Astrocyte of the hippocampus (primary cell): Measurements from ENCODE around the gene NCKAP5.
A peak's percentile ranks its signal among the peaks of the same experiment; 100 is the strongest.
"Not testable (repeated sequence)": the region's sequence is repeated elsewhere in the genome, so short reads cannot be mapped to it uniquely, and the experiment has no call there.

Experiments used
- DNase-seq: peaks from one replicate; pipeline ENCODE4 v3.0.0; 2011; ENCODE audit warnings: low read depth, low spot score

NCKAP5 gene

GRCh38 chr2:132814651-132815050 is 753.6 kb downstream of the NCKAP5 start:
- DNase-seq, result no peak

DNA sequence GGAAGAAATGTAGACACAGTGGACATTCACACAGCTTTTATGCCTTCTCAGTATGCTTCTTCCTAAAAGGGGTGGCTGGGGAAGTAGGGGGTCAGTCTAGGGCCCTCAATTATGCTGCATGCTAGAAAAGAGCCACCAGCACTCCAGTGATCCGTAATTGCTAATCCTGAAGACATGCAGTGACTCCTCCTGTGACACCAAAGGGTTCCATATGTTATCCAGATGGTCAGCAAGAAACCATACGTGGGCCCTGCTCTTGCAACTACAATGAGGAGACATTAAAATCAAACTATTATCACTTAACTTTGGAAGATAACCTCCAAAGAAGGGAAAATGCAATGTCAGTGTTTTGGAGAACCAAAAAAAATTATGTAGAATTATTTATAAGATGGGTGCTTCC is 754.8 kb downstream of the NCKAP5 start:
- DNase-seq, result no peak

DNA sequence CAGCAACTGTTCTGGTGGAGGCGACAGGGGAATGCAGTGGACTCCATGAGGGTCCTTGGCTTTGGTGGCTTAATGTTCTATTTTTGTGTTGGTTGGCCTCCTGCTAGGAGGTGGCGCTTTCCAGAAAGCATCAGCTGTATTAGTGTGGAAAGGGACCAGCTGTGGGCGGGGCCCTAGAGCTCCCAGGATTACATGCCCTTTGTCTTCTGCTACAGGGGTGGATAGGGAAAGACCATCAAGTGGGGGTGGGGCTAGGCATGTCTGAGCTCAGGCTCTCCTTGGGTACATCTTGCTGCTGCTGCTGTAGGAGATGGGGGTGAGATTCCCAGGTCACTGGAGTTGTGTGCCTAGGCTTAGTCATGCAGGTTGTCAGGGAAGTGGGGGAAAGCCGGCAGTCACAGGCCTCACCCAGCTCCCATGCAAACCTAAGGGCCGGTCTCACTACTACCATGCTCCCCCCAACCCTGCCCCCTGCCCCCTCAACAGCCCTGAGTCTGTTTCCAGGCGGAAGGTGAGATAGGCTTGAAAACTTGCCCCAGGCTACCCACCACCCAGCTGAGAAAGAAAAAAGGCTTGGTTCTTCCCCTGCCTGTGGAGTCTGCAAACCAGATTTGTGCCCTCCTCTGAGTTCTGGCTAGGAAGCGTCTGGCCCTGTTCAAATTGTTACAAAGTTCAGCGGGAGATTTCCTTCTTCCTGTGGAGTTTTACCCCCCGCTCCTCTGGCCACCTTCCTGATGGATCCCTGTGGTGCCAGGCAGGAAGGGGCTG is 756.9 kb downstream of the NCKAP5 start:
- DNase-seq, result no peak

GRCh38 chr2:132809962-132810361 is 758.3 kb downstream of the NCKAP5 start:
- not testable (repeated sequence) for DNase-seq

- DNase-seq, result peak; percentile 20
Measured at GRCh38 chr2:132804051-132804450, 764.2 kb downstream of the NCKAP5 start.

DNA sequence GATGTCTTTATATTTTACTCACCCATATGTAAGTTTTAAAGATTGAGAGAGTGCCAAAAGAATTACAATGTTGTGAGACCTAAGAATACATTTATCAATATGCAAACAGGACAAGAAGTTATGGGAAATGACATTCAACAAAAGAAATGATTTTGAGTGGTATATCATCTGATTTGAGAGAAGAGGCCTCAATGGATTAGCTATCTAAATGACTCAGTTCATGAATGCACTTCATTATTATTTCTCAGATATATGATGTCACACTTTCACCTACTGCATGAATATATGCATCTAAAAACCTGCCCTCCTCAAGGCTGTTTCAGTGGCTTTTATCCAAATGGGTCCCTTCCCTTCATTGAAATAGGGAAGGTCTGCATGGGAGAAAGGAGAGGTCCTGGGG is 769.9 kb downstream of the NCKAP5 start:
- no peak for DNase-seq

DNA sequence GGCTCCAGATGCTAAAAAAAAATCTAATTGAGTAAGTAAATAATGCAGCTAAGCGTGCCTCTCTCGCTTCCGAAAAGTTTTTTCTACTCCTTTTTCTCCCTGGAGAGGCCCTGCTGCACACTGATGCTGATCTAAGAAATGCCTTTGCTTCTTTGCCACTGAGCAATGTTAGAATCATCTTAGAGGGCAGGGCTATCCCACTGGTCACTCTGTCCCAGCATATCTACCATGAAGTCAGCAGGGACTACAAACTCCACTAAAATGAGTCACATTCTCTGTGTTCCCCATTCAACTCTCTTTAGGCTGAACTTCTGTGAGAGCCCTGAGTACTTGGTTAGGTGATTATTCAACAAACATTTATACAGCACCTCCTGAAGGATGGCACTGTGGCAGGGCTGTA is 770.7 kb downstream of the NCKAP5 start:
- DNase-seq, result peak; percentile 63

DNA sequence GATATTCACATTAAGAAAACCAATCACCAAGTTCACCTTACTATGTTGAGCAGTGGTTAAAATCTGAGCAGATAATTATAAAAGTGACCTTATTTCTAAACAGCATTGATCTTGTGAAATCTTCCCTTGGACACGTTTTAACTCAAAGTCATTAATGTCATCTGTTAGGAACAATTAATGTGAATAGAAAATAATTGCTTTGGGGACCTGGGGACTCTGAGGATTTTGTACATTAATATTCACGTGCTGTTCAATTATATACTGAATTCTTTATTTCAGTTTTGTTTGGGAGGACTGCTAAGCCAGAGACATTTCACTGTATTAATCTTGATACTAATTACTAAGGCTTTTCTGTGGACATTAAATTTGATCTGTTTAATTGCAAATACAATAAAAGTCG is 771.2 kb downstream of the NCKAP5 start:
- DNase-seq, result no peak

DNA sequence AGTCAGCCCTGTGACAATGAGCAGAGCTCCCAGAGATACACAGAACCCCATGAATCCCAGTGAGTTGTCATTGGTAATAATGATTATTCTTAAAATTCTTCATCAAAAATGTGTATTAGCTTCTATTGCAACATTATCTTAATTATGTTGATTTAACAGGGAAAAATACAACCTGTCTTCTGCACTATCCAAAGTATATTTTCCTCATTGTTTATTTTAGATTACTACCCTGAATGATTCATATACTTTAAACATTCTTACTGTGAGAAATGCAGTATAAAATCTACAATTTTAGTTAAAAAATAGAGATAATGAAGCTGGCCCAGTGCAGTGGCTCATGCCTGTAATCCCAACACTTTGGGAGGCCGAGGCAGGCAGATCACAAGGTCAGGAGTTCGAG is 773.0 kb downstream of the NCKAP5 start:
- DNase-seq, result no peak

GRCh38 chr2:132793532-132793931 is 774.7 kb downstream of the NCKAP5 start:
- DNase-seq, result no peak

DNA sequence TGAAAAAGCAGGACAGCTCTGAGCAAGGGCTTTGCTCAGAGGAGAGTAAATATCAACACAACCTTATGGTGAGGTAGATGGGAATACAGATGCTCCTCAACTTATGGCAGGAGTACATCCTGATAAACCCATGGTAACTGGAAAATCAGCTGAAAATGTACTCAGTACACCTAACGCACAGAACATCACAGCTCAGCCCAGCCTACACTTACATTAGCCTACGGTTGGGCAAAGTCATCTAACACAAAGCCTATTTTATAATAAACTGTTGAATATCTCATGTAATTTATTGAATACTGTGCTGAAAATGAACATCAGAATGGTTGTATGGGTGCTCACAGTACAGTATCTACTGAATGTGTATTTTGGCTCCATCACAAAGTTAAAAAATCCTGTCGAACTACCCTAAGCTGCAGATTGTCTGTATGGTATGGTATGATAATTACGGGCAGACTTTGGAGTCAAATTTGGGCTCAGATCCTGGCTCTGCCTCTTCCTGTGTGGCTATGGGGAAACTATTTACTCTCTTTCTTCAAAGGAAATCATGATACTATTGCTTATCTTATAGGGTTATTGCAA is 778.0 kb downstream of the NCKAP5 start:
- no peak for DNase-seq

DNA sequence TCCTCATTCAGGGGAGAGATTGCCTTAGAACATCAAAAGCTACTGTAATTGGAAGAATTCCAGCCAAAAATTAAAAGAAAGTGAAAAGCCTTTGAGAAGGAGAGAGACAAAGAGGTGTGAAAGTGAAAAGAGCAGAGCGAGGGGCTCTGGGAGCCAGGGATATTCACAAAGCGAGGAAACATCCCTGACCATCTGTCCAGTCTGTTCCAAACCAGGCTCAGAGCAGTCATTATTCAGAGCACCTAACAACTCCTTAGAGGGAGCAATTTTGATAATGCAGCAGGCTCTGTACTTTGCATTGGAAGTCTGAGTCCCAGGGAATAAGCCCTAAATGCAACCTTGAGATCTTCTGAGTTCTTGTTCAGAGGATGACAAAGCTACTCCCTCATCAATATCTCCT is 779.2 kb downstream of the NCKAP5 start:
- no peak for DNase-seq

- no peak for DNase-seq
Measured at GRCh38 chr2:132788310-132788838, 779.9 kb downstream of the NCKAP5 start.

- no peak for DNase-seq
Measured at GRCh38 chr2:132783883-132784282, 784.4 kb downstream of the NCKAP5 start.

DNA sequence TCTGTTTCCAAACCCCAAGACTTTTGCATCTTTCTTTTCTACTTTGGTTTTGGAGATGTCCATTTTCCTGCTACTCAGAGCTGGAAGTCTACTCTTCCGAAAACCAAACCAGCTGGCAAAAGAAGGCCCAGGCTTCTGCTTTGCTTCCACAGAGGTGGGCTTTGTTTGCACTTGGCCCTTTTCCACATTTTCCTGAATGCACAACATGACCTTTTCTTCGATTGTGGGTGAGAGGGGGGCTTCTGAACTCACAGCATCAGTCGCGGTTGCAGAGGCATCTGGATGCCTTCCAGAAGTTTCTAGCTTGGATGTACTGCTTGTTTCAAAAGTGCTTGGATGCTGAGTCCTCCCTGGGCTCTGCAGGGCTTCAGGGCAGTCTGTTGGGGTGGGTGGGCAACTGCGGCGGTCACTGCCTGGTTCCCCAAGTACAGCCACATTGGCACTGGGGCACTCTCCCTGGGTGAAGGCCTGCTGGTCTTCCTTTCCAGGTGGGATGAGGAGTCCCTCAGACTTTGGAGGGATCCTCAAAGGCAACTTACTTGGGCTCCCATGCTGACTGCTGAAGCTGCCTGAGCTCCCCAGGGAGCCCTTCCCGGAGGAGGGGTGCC is 786.0 kb downstream of the NCKAP5 start:
- DNase-seq, result no peak

DNA sequence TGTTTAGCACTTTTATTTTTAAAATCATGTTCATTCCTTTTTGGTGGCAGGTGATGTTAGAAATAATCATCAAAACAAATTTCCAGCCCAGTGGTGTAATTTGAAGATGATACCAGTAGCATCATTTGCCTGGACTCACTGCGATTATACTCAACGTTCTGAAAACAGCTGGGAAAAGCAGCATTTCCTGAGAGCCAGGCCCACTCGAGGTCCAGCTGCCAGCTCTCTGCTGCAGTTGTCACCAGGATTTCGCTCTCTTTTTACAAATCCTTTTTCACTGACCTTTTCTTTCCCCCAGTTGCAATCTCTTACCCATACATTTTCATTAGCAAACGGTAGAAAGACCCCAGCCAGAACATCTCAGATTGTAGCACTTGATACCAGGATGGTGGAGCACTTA is 787.6 kb downstream of the NCKAP5 start:
- no peak for DNase-seq

- DNase-seq, result no peak
Measured at GRCh38 chr2:132779206-132779721, 789.0 kb downstream of the NCKAP5 start.

DNA sequence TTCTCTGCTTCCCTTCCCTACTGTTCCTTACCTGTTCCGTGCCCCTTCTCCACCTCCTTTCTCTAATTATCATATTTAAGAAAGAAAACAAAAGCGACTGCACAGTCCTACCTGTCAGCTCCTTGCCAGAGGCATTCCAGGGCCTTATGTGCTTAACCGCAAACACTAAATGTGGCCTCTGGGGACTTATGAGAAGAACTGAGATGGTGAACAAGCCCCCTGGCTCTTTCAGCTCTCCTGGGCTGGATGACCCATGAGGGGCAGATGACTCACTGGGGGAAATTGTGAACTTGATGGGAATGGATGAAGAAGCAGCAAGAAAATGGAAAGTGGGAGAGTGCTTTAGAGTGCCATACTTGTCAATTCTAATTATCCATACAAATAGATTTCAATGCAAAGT is 792.0 kb downstream of the NCKAP5 start:
- peak; percentile 30 for DNase-seq

DNA sequence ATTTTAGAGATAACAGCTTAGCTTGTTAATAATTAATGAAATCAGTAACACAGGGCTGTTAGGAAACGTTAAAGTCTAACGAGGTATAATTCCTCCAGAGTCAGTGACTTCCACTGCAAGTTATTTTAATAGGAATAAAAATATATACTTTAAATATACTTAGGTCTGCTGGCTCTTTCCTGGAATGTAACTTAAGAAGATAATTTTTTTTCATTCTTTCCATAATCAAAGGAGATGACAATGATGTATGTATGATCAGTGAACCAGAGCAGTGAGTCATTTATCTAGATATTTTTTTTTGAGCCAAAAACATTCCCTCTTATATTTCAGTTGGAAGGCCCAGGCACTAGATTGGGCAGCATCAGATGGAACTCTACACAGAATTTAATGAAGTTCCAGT is 794.1 kb downstream of the NCKAP5 start:
- no peak for DNase-seq

DNA sequence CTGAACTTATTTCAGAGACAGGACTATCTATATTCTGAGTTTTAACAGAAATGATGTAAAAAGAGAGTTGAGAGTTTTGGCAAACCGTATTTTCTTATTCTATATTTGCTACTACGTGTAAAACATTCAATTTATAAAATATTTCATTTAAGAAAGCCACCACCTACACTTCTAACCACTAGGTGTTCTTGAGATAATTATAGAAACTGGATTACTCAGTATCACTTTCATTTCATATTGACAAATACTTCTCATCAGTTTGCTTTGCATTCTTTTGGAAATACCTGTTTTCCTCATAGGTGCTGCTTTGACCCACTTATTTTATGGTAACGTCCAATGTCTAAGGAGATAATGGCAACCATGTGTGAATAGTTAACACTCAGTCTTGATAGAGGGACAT is 794.9 kb downstream of the NCKAP5 start:
- DNase-seq, result no peak

DNA sequence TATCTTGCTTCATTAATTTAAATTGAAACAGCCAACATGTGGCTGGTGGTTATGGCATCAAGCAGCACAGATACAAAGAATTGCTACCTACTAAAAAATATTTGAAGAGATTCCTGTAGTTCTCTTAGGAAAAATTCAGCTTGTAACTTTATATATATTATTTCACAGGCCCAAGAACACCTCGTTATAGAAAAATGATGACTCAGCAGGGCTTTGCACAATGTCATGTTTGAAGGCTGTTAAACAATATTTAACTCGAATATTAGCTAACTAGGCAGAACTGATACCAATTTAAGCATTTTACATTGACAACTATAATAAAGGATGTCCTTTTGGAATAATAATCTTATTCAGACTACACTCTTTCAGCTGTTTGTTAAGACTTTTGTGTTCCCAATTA is 795.9 kb downstream of the NCKAP5 start:
- no peak for DNase-seq

GRCh38 chr2:132766573-132766972 is 801.7 kb downstream of the NCKAP5 start:
- DNase-seq, result peak; percentile 22

GRCh38 chr2:132761437-132761836 is 806.8 kb downstream of the NCKAP5 start:
- DNase-seq, result no peak
